IMR-90 (cell line): ENCODE data around the gene HES1. TPM values are rescaled to one million over a fixed set of nuclear protein-coding genes. Genes with fewer than 3 reads are reported as not detected.

Source experiments
- ATAC-seq: fragments of 200-7000 bp; cut with Tn5 transposase; 2 replicates; pipeline ENCODE4 v1.9.1; 2020; ENCODE audit warnings: low read depth, mild to moderate bottlenecking, moderate library complexity
- BruUV-seq: library from RNA; stranded (reverse); fragments of 400-500 nt; replicated peaks from 2 replicates; lab custom pipeline; 2021; lab: Mats Ljungman, UMichigan
- CTCF ChIA-PET: fragments of 300-600 bp; formaldehyde crosslinking; extraction: SDS; loops from one replicate; lab custom pipeline; 2021; ENCODE audit warnings: antibody characterized with exemption; lab: Yijun Ruan, JAX
- POLR2A ChIA-PET: fragments of 300-600 bp; sonication (Branson Sonifier 250); formaldehyde crosslinking; loops from one replicate; lab custom pipeline; 2022; ENCODE audit warnings: antibody characterized with exemption; ENCODE audit not compliant: unreplicated experiment; lab: Charles Lee
- DNase-seq: peaks from one replicate; pipeline ENCODE4 v3.0.0; 2013
- H2AFZ ChIP-seq: replicated peaks from 2 replicates; pipeline ENCODE3; 2013; ENCODE audit warnings: low read length, mild to moderate bottlenecking; ENCODE audit not compliant: poor library complexity
- H2AK5ac ChIP-seq: 2 replicates; pipeline ENCODE4 v1.6.1; 2013; ENCODE audit warnings: low read depth, low read length, inconsistent platforms
- H2AK9ac ChIP-seq: replicated peaks from 2 replicates; pipeline ENCODE3; 2013; ENCODE audit warnings: mild to moderate bottlenecking, low read depth, low read length, moderate library complexity; ENCODE audit not compliant: poor library complexity
- H2BK120ac ChIP-seq: 2 replicates; pipeline ENCODE4 v1.6.1; 2013; ENCODE audit warnings: low read depth, low read length, inconsistent platforms
- H2BK15ac ChIP-seq: 3 replicates; pipeline ENCODE4 v1.6.1; 2013; ENCODE audit warnings: low read depth, low read length, inconsistent platforms
- H2BK20ac ChIP-seq: 2 replicates; pipeline ENCODE4 v1.6.1; 2013; ENCODE audit warnings: low read depth, mild to moderate bottlenecking, inconsistent platforms, low read length, moderate library complexity
- H2BK5ac ChIP-seq: 2 replicates; pipeline ENCODE4 v1.6.1; 2013; ENCODE audit warnings: mild to moderate bottlenecking, low read depth, low read length, inconsistent platforms; ENCODE audit not compliant: poor library complexity, severe bottlenecking
- H3K14ac ChIP-seq: replicated peaks from 2 replicates; pipeline ENCODE4 v1.6.1; 2013; ENCODE audit warnings: low read depth, low read length, inconsistent platforms
- H3K18ac ChIP-seq: 2 replicates; pipeline ENCODE4 v1.6.1; 2013; ENCODE audit warnings: low read depth, low read length, control low read depth
- H3K23ac ChIP-seq: 2 replicates; pipeline ENCODE4 v1.6.1; 2013; ENCODE audit warnings: low read depth, low read length, inconsistent platforms
- H3K27ac ChIP-seq: 2 replicates; pipeline ENCODE4 v1.5.1; 2013; ENCODE audit warnings: mild to moderate bottlenecking, control low read depth, low read length; ENCODE audit not compliant: insufficient read depth
- H3K27me3 ChIP-seq: 2 replicates; pipeline ENCODE4 v1.6.1; 2013; ENCODE audit warnings: low read length; ENCODE audit not compliant: control insufficient read depth, insufficient read depth
- H3K36me3 ChIP-seq: 2 replicates; pipeline ENCODE4 v1.6.1; 2013; ENCODE audit warnings: low read length, mixed read lengths; ENCODE audit not compliant: control insufficient read depth, insufficient read depth
- H3K4ac ChIP-seq: 2 replicates; pipeline ENCODE4 v1.6.1; 2013; ENCODE audit warnings: low read depth, low read length, inconsistent platforms
- H3K4me1 ChIP-seq: 2 replicates; pipeline ENCODE4 v1.6.1; 2013; ENCODE audit warnings: low read length, mixed read lengths; ENCODE audit not compliant: control insufficient read depth, insufficient read depth
- H3K4me2 ChIP-seq: 2 replicates; pipeline ENCODE4 v1.6.1; 2013; ENCODE audit warnings: low read depth, mild to moderate bottlenecking, control low read depth, low read length, moderate library complexity
- H3K4me3 ChIP-seq: 2 replicates; pipeline ENCODE4 v1.5.1; 2013; ENCODE audit warnings: low read depth, mild to moderate bottlenecking, control low read depth, low read length, moderate library complexity; ENCODE audit not compliant: insufficient read depth
- H3K56ac ChIP-seq: 2 replicates; pipeline ENCODE4 v1.6.1; 2013; ENCODE audit warnings: low read length, inconsistent platforms; ENCODE audit not compliant: insufficient read depth; ENCODE audit errors: extremely low read depth
- H3K79me1 ChIP-seq, 2 experiments: 2 replicates each; pipeline ENCODE4 v1.6.1; 2013; ENCODE audit warnings: low read length in 2 of 2, inconsistent platforms in 1 of 2, low read depth in 1 of 2
- H3K9ac ChIP-seq: 2 replicates; pipeline ENCODE4 v1.6.1; 2013; ENCODE audit warnings: low read depth, low read length, control low read depth
- H3K9me1 ChIP-seq: 2 replicates; pipeline ENCODE4 v1.6.1; 2013; ENCODE audit warnings: low read length, inconsistent platforms; ENCODE audit not compliant: insufficient read depth
- H3K9me3 ChIP-seq: 2 replicates; pipeline ENCODE4 v1.6.1; 2013; ENCODE audit warnings: low read length; ENCODE audit not compliant: control insufficient read depth, insufficient read depth
- H4K20me1 ChIP-seq: 2 replicates; pipeline ENCODE4 v1.6.1; 2013; ENCODE audit warnings: low read length, inconsistent platforms; ENCODE audit not compliant: insufficient read depth
- H4K5ac ChIP-seq: 2 replicates; pipeline ENCODE4 v1.6.1; 2013; ENCODE audit warnings: mild to moderate bottlenecking, low read depth, low read length, control low read depth
- H4K8ac ChIP-seq, 2 experiments: 2 replicates each; pipeline ENCODE4 v1.6.1; 2013; ENCODE audit warnings: low read depth in 2 of 2, low read length in 2 of 2, control low read depth in 1 of 2, inconsistent platforms in 1 of 2
- H4K91ac ChIP-seq: 2 replicates; pipeline ENCODE4 v1.6.1; 2013; ENCODE audit warnings: low read depth, low read length, inconsistent platforms; ENCODE audit not compliant: insufficient read depth
- BHLHE40 ChIP-seq: fragments of 150-350 bp; IDR thresholded peaks from 2 replicates; pipeline ENCODE4 v1.6.1; 2016; ENCODE audit warnings: mild to moderate bottlenecking, low read depth, low read length
- CEBPB ChIP-seq: IDR thresholded peaks from 2 replicates; pipeline ENCODE4 v1.6.1; 2012; ENCODE audit warnings: low read depth, low read length, improper control_type of control experiment
- CHD1 ChIP-seq: IDR thresholded peaks from 2 replicates; pipeline ENCODE4 v1.6.1; 2012; ENCODE audit warnings: low read depth, low read length, improper control_type of control experiment
- CTCF ChIP-seq: conservative IDR thresholded peaks from 2 replicates; pipeline ENCODE4 v1.5.1; 2012; ENCODE audit warnings: mild to moderate bottlenecking, low read depth, low read length, improper control_type of control experiment
- ELK1 ChIP-seq: fragments of 150-350 bp; IDR thresholded peaks from 2 replicates; pipeline ENCODE4 v1.6.1; 2016; ENCODE audit warnings: low read depth, mild to moderate bottlenecking, low read length, moderate library complexity, borderline replicate concordance
- FOS ChIP-seq: fragments of 150-350 bp; IDR thresholded peaks from 2 replicates; pipeline ENCODE4 v1.6.1; 2016; ENCODE audit warnings: low read depth, low read length
- MAFK ChIP-seq: IDR thresholded peaks from 2 replicates; pipeline ENCODE4 v1.6.1; 2012; ENCODE audit warnings: low read depth, low read length, improper control_type of control experiment
- MAZ ChIP-seq: IDR thresholded peaks from 2 replicates; pipeline ENCODE4 v1.6.1; 2012; ENCODE audit warnings: low read depth, mild to moderate bottlenecking, low read length, improper control_type of control experiment, moderate library complexity, borderline replicate concordance
- MXI1 ChIP-seq: IDR thresholded peaks from 2 replicates; pipeline ENCODE4 v1.6.1; 2012; ENCODE audit warnings: low read depth, mild to moderate bottlenecking, low read length, moderate library complexity, borderline replicate concordance
- NFE2L2 ChIP-seq: fragments of 150-350 bp; IDR thresholded peaks from 2 replicates; pipeline ENCODE4 v1.6.1; 2016; ENCODE audit warnings: low read depth, mild to moderate bottlenecking, low read length
- RAD21 ChIP-seq: IDR thresholded peaks from 2 replicates; pipeline ENCODE4 v1.6.1; 2012; ENCODE audit warnings: low read length, improper control_type of control experiment
- RFX5 ChIP-seq: IDR thresholded peaks from 2 replicates; pipeline ENCODE4 v1.8.0; 2012; ENCODE audit warnings: low read depth, mild to moderate bottlenecking, low read length, moderate library complexity
- SMC3 ChIP-seq: fragments of 150-350 bp; IDR thresholded peaks from 2 replicates; pipeline ENCODE4 v1.6.1; 2016; ENCODE audit warnings: low read depth, mild to moderate bottlenecking, antibody characterized with exemption, low read length, moderate library complexity
- USF2 ChIP-seq: fragments of 150-350 bp; IDR thresholded peaks from 2 replicates; pipeline ENCODE4 v1.6.1; 2017; ENCODE audit warnings: mild to moderate bottlenecking, antibody characterized with exemption, low read length, low read depth
- WGBS, 2 experiments: methylation state at CpG; one replicate each; pipeline versions ENCODE4 v1.1.5 to v1.1.7; 2013; ENCODE audit warnings: missing lambda C conversion rate in 2 of 2; ENCODE audit not compliant: insufficient read length in 1 of 2; ENCODE audit errors: extremely low coverage in 2 of 2; 5-methylcytosine and 5-hydroxymethylcytosine counted together
- dilution Hi-C: fragments of 300-500 bp; cut with HindIII; formaldehyde crosslinking; loops from one replicate; pipeline ENCODE4 v1.14.3; 2018; ENCODE audit warnings: low sequenced_read_pairs; ENCODE audit not compliant: unreplicated experiment
- in situ Hi-C: fragments of 300-500 bp; cut with MboI; formaldehyde crosslinking; loops from 3 replicates; pipeline ENCODE4 v1.14.3; 2019; ENCODE audit warnings: low sequenced_read_pairs, inconsistent platforms, mixed read lengths
- intact Hi-C: fragments of 100-400 bp; cut with micrococcal nuclease; formaldehyde crosslinking; loops from 2 replicates; pipeline ENCODE4 v1.10.0; 2022
- polyA plus RNA-seq, 3 experiments: library from polyadenylated mRNA; depleted of rRNA; stranded (reverse); fragments of >200 nt; gene quantifications; 2 replicates each; pipeline ENCODE4 v1.2.3, GENCODE V29; 2012; ENCODE audit warnings: low replicate concordance in 1 of 3
- total RNA-seq: library from RNA; depleted of rRNA; stranded (reverse); fragments of >200 nt; gene quantifications from 2 replicates; pipeline ENCODE4 v1.2.3, GENCODE V29; 2012

HES1 gene
- total and polyA plus RNA-seq, 2 of the 4 experiments (the other 2 are of a cell fraction), result 3.6 to 6.7 TPM

- no peak overlapping the region for H2BK20ac ChIP-seq
- H2BK5ac ChIP-seq, result no peak overlapping the region
- H3K23ac ChIP-seq, result no peak overlapping the region
- peaks cover 16% of the 10 kb centered on the region for H3K27me3 ChIP-seq
- dilution Hi-C loops, result no loop called here
- no peaks in the 10 kb centered on the region for H3K9me3 ChIP-seq
- no peaks in the 10 kb centered on the region for H3K9me1 ChIP-seq
- intact Hi-C loops, result loop anchor here (2.0 kb wide), 1 partner anchor 45 kb away; no protein-coding TSS in a partner anchor
- ATAC-seq (no peak), DNase-seq (no peak)
- no peak overlapping the region for H3K18ac ChIP-seq
- H3K4ac ChIP-seq, result no peak overlapping the region
- BruUV-seq, result no TSS peak
- H3K4me3 ChIP-seq, result no peak overlapping the region
- no peak overlapping the region for H2BK15ac ChIP-seq
- H3K14ac ChIP-seq, result no peak overlapping the region
- 89% methylated on average over 1 of the region's 11 CpGs; no CpG with 5 or more reads in 1 of the 2 experiments for WGBS, 2 experiments
- H2BK120ac ChIP-seq, result no peak overlapping the region
- H4K8ac ChIP-seq, result no peak overlapping the region
- H4K20me1 ChIP-seq, result no peaks in the 10 kb centered on the region
- H2AK5ac ChIP-seq, result no peak overlapping the region
- in situ Hi-C loops, result no loop called here
- H3K9ac ChIP-seq, result no peak overlapping the region
- H3K36me3 ChIP-seq, result no peaks in the 10 kb centered on the region
- H3K79me1 ChIP-seq, result no peaks in the 10 kb centered on the region
- H2AFZ ChIP-seq, result no peak overlapping the region
- POLR2A ChIA-PET, result interaction anchor here (0.6 kb wide), 1 partner anchor 435 kb away, joined by 3 read pairs; no protein-coding TSS in a partner anchor
- no peak overlapping the region for H3K27ac ChIP-seq
- no peak overlapping the region for H2AK9ac ChIP-seq
- peaks cover 5% of the 10 kb centered on the region; the same call in 1 of the 2 replicates for H3K4me1 ChIP-seq
- CTCF ChIA-PET, result no interaction called here
- H3K4me2 ChIP-seq, result no peak overlapping the region
- H3K56ac ChIP-seq, result no peak overlapping the region
- H4K91ac ChIP-seq, result no peak overlapping the region; the same call in 1 of the 2 replicates
- H4K5ac ChIP-seq, result no peak overlapping the region
- TF ChIP-seq NFE2L2 (no peak), CEBPB (no peak), BHLHE40 (no peak), RAD21 (no peak), FOS (no peak), MAFK (no peak), ELK1 (no peak), MXI1 (no peak), CHD1 (no peak), RFX5 (no peak), MAZ (no peak), SMC3 (no peak), CTCF (no peak), USF2 (no peak)
Observed at GRCh38 chr3:194087995-194088855, 47.7 kb upstream of the HES1 start.
